ENCODE measurements around the gene IGHMBP2. TPM values are rescaled to one million over a fixed set of nuclear protein-coding genes. Genes with fewer than 3 reads are reported as not detected.

IGHMBP2 gene
- total and polyA plus RNA-seq, 2 of the 8 experiments (the other 6 are each of a cell fraction or from before 2014, with no cell fraction given), result 8.4 to 17.6 TPM

DNA sequence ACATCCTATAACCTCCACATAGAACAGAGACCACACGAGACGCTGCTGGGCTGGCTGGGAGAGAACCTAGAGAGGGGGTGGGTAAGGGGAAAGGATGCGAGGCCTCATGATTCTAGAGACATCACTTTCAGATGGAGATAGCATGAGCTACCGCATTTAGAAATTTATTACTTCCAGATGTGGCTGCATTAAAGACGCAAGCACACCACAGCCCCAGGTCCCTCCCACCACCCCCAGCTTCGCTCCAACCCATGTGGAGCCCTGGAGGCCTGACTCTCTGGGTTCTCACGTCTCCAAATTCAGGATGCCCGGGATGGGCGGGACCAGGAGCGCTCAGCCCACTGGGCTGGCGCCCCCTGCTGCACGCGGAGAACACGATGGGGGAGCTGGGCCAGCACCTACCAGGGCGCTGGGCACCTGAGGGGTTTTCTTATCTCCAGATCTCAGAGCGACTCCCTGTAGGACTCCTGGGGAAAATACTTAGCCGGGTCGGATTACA, 13.7 kb upstream of the IGHMBP2 start:
- Histone ChIP-seq H2BK12ac (ENCODE audit: low read depth, low read length) (no peak overlapping the region), H3K4ac (replicated peaks; ENCODE audit: insufficient read length, low read depth, low read length) (no peak overlapping the region), H3K9me3 (ENCODE audit: insufficient read depth in 2 of 2, low read depth in 1 of 2, low read length in 1 of 2) (no peaks in the 10 kb centered on the region), H4K20me1 (replicated peaks in 1 of 2; ENCODE audit: control insufficient read depth in 1 of 2, insufficient read depth in 2 of 2, low read length in 2 of 2) (peaks cover 6 to 17% of the 10 kb centered on the region in 2 experiments), H3K23me2 (ENCODE audit: low read depth, low read length) (no peaks in the 10 kb centered on the region), H2BK120ac (replicated peaks; ENCODE audit: low read depth, low read length) (no peak overlapping the region), H4K91ac (replicated peaks; ENCODE audit: insufficient read length, low read length) (no peak overlapping the region), H2BK15ac (ENCODE audit: low read length) (no peak overlapping the region), H3K23ac (ENCODE audit: insufficient read length) (no peak overlapping the region), H3K18ac (ENCODE audit: extremely low read depth, low read length) (no peak overlapping the region), H3K9ac (replicated peaks in 1 of 4; ENCODE audit: extremely low read depth in 1 of 4, low read depth in 3 of 4, low read length in 3 of 4) (no peak overlapping the region), H2BK5ac (ENCODE audit: low read depth, low read length) (no peak overlapping the region), H3K27me3 (replicated peaks in 1 of 4; ENCODE audit: control insufficient read depth in 3 of 4, extremely low read depth in 1 of 4, insufficient read depth in 3 of 4, low read length in 3 of 4) (no peaks in the 10 kb centered on the region), H3K4me2 (ENCODE audit: insufficient read depth in 1 of 2, low read depth in 2 of 2, low read length in 2 of 2) (no peak overlapping the region), H2BK20ac (ENCODE audit: low read length) (no peak overlapping the region), H2AK5ac (ENCODE audit: low read depth, low read length) (no peak overlapping the region), H3K4me1 (replicated peaks in 1 of 4; ENCODE audit: control insufficient read depth in 3 of 4, insufficient read depth in 4 of 4, low read length in 3 of 4) (peaks cover 0 to 4% (median under 1%) of the 10 kb centered on the region in 4 experiments; a peak in 1 of 7 replicates), H3K56ac (replicated peaks; ENCODE audit: insufficient read length, low read depth, low read length) (no peak overlapping the region), H3K27ac (ENCODE audit: low read depth, low read length) (no peak overlapping the region), H3K79me2 (ENCODE audit: control insufficient read depth in 1 of 2, insufficient read depth in 2 of 2, low read length in 2 of 2) (no peaks in the 10 kb centered on the region), H3K4me3 (ENCODE audit: extremely low read depth in 1 of 4, insufficient read depth in 2 of 4, low read depth in 3 of 4, low read length in 4 of 4) (no peak overlapping the region), H3K36me3 (ENCODE audit: control insufficient read depth in 2 of 4, insufficient read depth in 4 of 4, low read length in 3 of 4) (peaks cover 8 to 37% (median 22%) of the 10 kb centered on the region in 4 experiments; a peak in 5 of 8 replicates), H3K79me1 (ENCODE audit: low read depth, low read length) (no peaks in the 10 kb centered on the region), H3K14ac (ENCODE audit: insufficient read length) (no peak overlapping the region), H2AFZ (ENCODE audit: low read length) (no peak overlapping the region), H4K5ac (ENCODE audit: insufficient read length, low read depth, low read length) (no peak overlapping the region), H4K8ac (ENCODE audit: extremely low read depth, insufficient read depth, low read length) (0 out of 2 replicates have a peak overlapping the region, but pooled peaks have one; percentile 16)
- peak; percentile 57 to 84 for DNase-seq (ENCODE audit: low read depth in 1 of 2, low spot score in 2 of 2)
- WGBS, 2 experiments (ENCODE audit: extremely low coverage in 1 of 2, insufficient coverage in 1 of 2, insufficient read length in 1 of 2, insufficient replicate concordance in 2 of 2, low coverage in 1 of 2, low lambda C conversion rate in 2 of 2, missing lambda C conversion rate in 1 of 2), result 56% methylated on average over 18 of the region's 18 CpGs; no CpG with 5 or more reads in 1 of the 2 experiments
- POLR2A ChIA-PET (ENCODE audit: partially characterized antibody), result interaction anchor here (0.8 to 2.0 kb wide), 9 partner anchors 8 to 50 kb away, joined by 3 to 8 read pairs (median 3); partner anchors contain the start of genes IGHMBP2 and MRPL21
- no peak for FAIRE-seq
- CTCF ChIA-PET (ENCODE audit: partially characterized antibody), result interaction anchor here (0.6 to 2.2 kb wide), 17 partner anchors 9 to 289 kb away, joined by 3 to 17 read pairs (median 4); partner anchors contain the start of gene MRPL21
- TF ChIP-seq SP1 (IDR thresholded peaks at IDR 0.05; ENCODE audit: low read depth, low read length) (peak; percentile 50; the same call in 1 of the 2 replicates), TEAD4 (IDR thresholded peaks at IDR 0.05; ENCODE audit: low read depth, low read length) (no peak), BRCA1 (IDR thresholded peaks at IDR 0.05; ENCODE audit: low read depth, low read length) (no peak), ATF3 (IDR thresholded peaks at IDR 0.05; ENCODE audit: insufficient read depth, low read depth, low read length) (no peak), YY1 (IDR thresholded peaks at IDR 0.05; ENCODE audit: low read depth, low read length) (peak; percentile 19; the same call in 1 of the 2 replicates), SP2 (IDR thresholded peaks at IDR 0.05; ENCODE audit: low read length) (no peak), SUZ12 (IDR thresholded peaks at IDR 0.05; ENCODE audit: low read length) (no peak), SIN3A (conservative IDR thresholded peaks at IDR 0.05 in 1 of 2, IDR thresholded peaks at IDR 0.05 in 1 of 2; ENCODE audit: low read depth in 1 of 2, low read length in 2 of 2) (no peak), PHF8 (conservative IDR thresholded peaks at IDR 0.05; ENCODE audit: low read depth, low read length) (no peak), E2F6 (IDR thresholded peaks at IDR 0.05) (no peak), GTF2F1 (IDR thresholded peaks at IDR 0.05; ENCODE audit: borderline replicate concordance, low read depth, low read length) (no peak), BACH1 (IDR thresholded peaks at IDR 0.05; ENCODE audit: low read length) (no peak)

Measured in H1 (cell line).